Vagina (tissue), 2 donors: ENCODE measurements around the gene ERBIN. TPM values are rescaled to one million over a fixed set of nuclear protein-coding genes. Genes with fewer than 3 reads are reported as not detected.
"Not testable (repeated sequence)": the region's sequence is repeated elsewhere in the genome, so short reads cannot be mapped to it uniquely, and the experiment has no call there.

Experiments
- DNase-seq, 2 donors: peaks; one replicate each; pipeline ENCODE4 v3.0.0-alpha.2; 2017; ENCODE audit errors: extremely low spot score in 2 of 2
- H3K27ac ChIP-seq: fragments of 200-600 bp; sonication (generic); one replicate; pipeline ENCODE4 v1.5.1; 2019
- H3K27me3 ChIP-seq: fragments of 200-600 bp; sonication (generic); one replicate; pipeline ENCODE4 v1.5.1; 2019
- H3K36me3 ChIP-seq, 2 donors: fragments of 200-600 bp; sonication (generic); one replicate each; pipeline ENCODE4 v1.5.1; 2017 to 2019
- H3K4me1 ChIP-seq: fragments of 200-600 bp; sonication (generic); one replicate; pipeline ENCODE4 v1.5.1; 2019
- H3K4me3 ChIP-seq, 2 donors: fragments of 200-600 bp; sonication (generic); 1 replicate in 1 of 2; 2 replicates in 1 of 2; pipeline ENCODE4 v1.5.1; 2016 to 2019
- H3K9me3 ChIP-seq: fragments of 200-600 bp; sonication (generic); one replicate; pipeline ENCODE4 v1.5.1; 2019
- CTCF ChIP-seq, 3 experiments: fragments of 450-650 bp in 2 of 3; fragments of 200-600 bp in 1 of 3; sonication (generic) in 1 of 3; IDR thresholded peaks; one replicate each; pipeline ENCODE4 v1.5.1; 2017 to 2019; ENCODE audit warnings: antibody characterized with exemption in 3 of 3, mild to moderate bottlenecking in 2 of 3, moderate library complexity in 2 of 3
- POLR2A ChIP-seq, 2 donors: fragments of 450-650 bp; IDR thresholded peaks; one replicate each; pipeline ENCODE4 v1.6.1; 2017; ENCODE audit warnings: antibody characterized with exemption in 2 of 2, mild to moderate bottlenecking in 2 of 2, moderate library complexity in 2 of 2
- POLR2AphosphoS5 ChIP-seq, 2 donors: sonication (generic); formaldehyde crosslinking; IDR thresholded peaks; one replicate each; pipeline ENCODE4 v1.9.0; 2017; ENCODE audit warnings: antibody characterized with exemption in 2 of 2, mild to moderate bottlenecking in 2 of 2, low read depth in 1 of 2; ENCODE audit not compliant: insufficient read depth in 1 of 2
- intact Hi-C: fragments of 100-400 bp; cut with DNase I; formaldehyde crosslinking; loops from one replicate; pipeline ENCODE4 v1.15.1; 2023
- total RNA-seq: library from RNA; depleted of rRNA; stranded (reverse); fragments of >200 nt; gene quantifications from one replicate; pipeline ENCODE4 v1.2.3, GENCODE V29; 2016

Gene ERBIN
- total RNA-seq, 1 donor from 2014 or later: 52.3 TPM

GRCh38 chr5:65954200-65954599, 27.8 kb downstream of the ERBIN start:
- intact Hi-C loops: no loop called here
- no peak for TF ChIP-seq POLR2AphosphoS5 (IDR thresholded peaks at IDR 0.05; ENCODE audit: insufficient read depth in 1 of 2, low read depth in 1 of 2)
- no peak for TF ChIP-seq CTCF (IDR thresholded peaks at IDR 0.05)
- no peak for TF ChIP-seq POLR2A (IDR thresholded peaks at IDR 0.05)
- Histone ChIP-seq H3K4me1 (peaks cover 7% of the 10 kb centered on the region), H3K27me3 (no peaks in the 10 kb centered on the region), H3K9me3 (no peaks in the 10 kb centered on the region), H3K27ac (no peak overlapping the region), H3K4me3 (no peak overlapping the region), H3K36me3 (no peaks in the 10 kb centered on the region)
- DNase-seq: no peak

GRCh38 chr5:65955746-65956145, 29.4 kb downstream of the ERBIN start:
- Histone ChIP-seq H3K27ac (no peak overlapping the region), H3K27me3 (no peaks in the 10 kb centered on the region), H3K4me3 (no peak overlapping the region), H3K9me3 (no peaks in the 10 kb centered on the region), H3K36me3 (no peaks in the 10 kb centered on the region), H3K4me1 (peaks cover 7% of the 10 kb centered on the region)
- intact Hi-C loops: no loop called here
- DNase-seq: no peak
- no peak for TF ChIP-seq POLR2A (IDR thresholded peaks at IDR 0.05)

- H3K27me3 ChIP-seq, intact Hi-C loops: not testable (repeated sequence)
- peaks cover 17% of the 10 kb centered on the region for H3K4me1 ChIP-seq
These were observed 31.3 kb downstream of the ERBIN start for GRCh38 chr5:65957703-65958102.

GRCh38 chr5:65961633-65962032, 35.3 kb downstream of the ERBIN start:
- Histone ChIP-seq H3K27ac (no peak overlapping the region), H3K4me1 (peaks cover 28% of the 10 kb centered on the region), H3K9me3 (no peaks in the 10 kb centered on the region), H3K4me3 (no peak overlapping the region), H3K36me3 (no peaks in the 10 kb centered on the region), H3K27me3 (no peaks in the 10 kb centered on the region)
- no peak for TF ChIP-seq POLR2AphosphoS5 (IDR thresholded peaks at IDR 0.05; ENCODE audit: insufficient read depth in 1 of 2, low read depth in 1 of 2)
- TF ChIP-seq POLR2A (IDR thresholded peaks at IDR 0.05): no peak
- no peak for TF ChIP-seq CTCF (IDR thresholded peaks at IDR 0.05)
- intact Hi-C loops: no loop called here
- no peak for DNase-seq

More at GRCh38 chr5:65957703-65958102, 31.3 kb downstream of the ERBIN start:
- not testable (repeated sequence) for H3K36me3 ChIP-seq, H3K4me3 ChIP-seq, DNase-seq, H3K9me3 ChIP-seq, H3K27ac ChIP-seq

GRCh38 chr5:65967288-65968066, 41.1 kb downstream of the ERBIN start:
- Histone ChIP-seq H3K4me1 (peaks cover 43% of the 10 kb centered on the region), H3K9me3 (no peaks in the 10 kb centered on the region), H3K36me3 (no peaks in the 10 kb centered on the region), H3K27ac (no peak overlapping the region), H3K27me3 (no peaks in the 10 kb centered on the region), H3K4me3 (no peak overlapping the region)
- no peak for DNase-seq
- TF ChIP-seq POLR2AphosphoS5 (IDR thresholded peaks at IDR 0.05; ENCODE audit: insufficient read depth in 1 of 2, low read depth in 1 of 2): no peak
- TF ChIP-seq POLR2A (IDR thresholded peaks at IDR 0.05): no peak
- no peak for TF ChIP-seq CTCF (IDR thresholded peaks at IDR 0.05)
- intact Hi-C loops: no loop called here

- H3K36me3 ChIP-seq: no peaks in the 10 kb centered on the region
These were observed 43.4 kb downstream of the ERBIN start for GRCh38 chr5:65969539-65970393.

More at GRCh38 chr5:65969539-65970393, 43.4 kb downstream of the ERBIN start:
- no peaks in the 10 kb centered on the region for H3K27me3 ChIP-seq
- H3K27ac ChIP-seq: no peak overlapping the region
- H3K4me3 ChIP-seq: no peak overlapping the region
- TF ChIP-seq POLR2AphosphoS5 (IDR thresholded peaks at IDR 0.05; ENCODE audit: insufficient read depth in 1 of 2, low read depth in 1 of 2) (no peak), POLR2A (IDR thresholded peaks at IDR 0.05) (no peak), CTCF (IDR thresholded peaks at IDR 0.05) (no peak)
- intact Hi-C loops: no loop called here
- no peak for DNase-seq
- H3K9me3 ChIP-seq: no peaks in the 10 kb centered on the region
- peaks cover 41% of the 10 kb centered on the region for H3K4me1 ChIP-seq
